Measurements from ENCODE around the gene PLSCR4. TPM values are rescaled to one million over a fixed set of nuclear protein-coding genes. Genes with fewer than 3 reads are reported as not detected.

The PLSCR4 gene
- total RNA-seq, 1 donor = 46.3 TPM

DNA sequence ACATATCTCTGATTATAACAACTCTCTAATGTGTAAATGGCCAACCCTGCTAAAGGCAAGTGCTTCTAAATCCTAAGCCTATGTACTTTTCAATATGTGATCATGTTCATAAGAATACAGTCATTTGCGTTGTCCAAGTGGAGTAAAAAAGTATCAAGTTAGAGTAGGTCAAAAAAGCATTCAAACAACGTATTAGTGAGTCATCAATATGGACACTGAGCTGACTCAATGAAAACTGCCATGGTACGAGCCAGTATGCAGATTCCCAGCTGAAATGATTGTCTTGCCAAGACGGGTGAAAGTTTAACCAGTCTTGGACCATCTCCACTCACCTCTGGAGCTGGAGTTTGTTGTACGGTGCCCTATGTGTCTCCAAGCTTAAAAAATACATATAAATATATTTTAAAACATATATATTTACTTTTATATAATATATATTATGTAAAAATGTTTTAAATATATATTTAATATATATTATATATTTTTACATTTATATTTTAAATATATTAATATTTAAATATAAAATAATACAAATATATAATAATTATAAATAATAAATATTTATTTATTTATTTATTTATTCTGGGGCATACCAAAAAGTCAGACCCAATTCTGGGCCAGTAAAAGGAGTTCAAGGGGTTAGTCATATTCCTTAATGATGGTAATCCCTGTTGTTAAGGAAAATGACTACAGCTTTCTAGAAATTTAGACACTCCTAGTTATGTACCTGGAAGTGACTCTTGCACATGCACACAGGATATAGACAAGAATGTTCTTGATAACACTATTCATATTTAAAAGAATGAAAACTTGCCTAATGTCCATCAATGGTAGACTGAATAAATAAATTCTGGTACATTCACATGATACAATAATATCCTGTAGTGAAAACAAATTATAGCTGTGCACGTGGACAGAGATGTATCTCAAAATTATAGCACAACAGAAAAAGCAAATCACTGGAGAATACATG lies 27.2 kb downstream of the PLSCR4 start:
- DNase-seq (ENCODE audit: low read depth) = peak; percentile 26
- H3K4me3 ChIP-seq (ENCODE audit: low read depth, low read length) = no peak overlapping the region
- TF ChIP-seq, protein P1, sequence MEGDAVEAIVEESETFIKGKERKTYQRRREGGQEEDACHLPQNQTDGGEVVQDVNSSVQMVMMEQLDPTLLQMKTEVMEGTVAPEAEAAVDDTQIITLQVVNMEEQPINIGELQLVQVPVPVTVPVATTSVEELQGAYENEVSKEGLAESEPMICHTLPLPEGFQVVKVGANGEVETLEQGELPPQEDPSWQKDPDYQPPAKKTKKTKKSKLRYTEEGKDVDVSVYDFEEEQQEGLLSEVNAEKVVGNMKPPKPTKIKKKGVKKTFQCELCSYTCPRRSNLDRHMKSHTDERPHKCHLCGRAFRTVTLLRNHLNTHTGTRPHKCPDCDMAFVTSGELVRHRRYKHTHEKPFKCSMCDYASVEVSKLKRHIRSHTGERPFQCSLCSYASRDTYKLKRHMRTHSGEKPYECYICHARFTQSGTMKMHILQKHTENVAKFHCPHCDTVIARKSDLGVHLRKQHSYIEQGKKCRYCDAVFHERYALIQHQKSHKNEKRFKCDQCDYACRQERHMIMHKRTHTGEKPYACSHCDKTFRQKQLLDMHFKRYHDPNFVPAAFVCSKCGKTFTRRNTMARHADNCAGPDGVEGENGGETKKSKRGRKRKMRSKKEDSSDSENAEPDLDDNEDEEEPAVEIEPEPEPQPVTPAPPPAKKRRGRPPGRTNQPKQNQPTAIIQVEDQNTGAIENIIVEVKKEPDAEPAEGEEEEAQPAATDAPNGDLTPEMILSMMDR (IDR thresholded peaks at IDR 0.05; ENCODE audit: insufficient read depth, low read length) = no peak

DNA sequence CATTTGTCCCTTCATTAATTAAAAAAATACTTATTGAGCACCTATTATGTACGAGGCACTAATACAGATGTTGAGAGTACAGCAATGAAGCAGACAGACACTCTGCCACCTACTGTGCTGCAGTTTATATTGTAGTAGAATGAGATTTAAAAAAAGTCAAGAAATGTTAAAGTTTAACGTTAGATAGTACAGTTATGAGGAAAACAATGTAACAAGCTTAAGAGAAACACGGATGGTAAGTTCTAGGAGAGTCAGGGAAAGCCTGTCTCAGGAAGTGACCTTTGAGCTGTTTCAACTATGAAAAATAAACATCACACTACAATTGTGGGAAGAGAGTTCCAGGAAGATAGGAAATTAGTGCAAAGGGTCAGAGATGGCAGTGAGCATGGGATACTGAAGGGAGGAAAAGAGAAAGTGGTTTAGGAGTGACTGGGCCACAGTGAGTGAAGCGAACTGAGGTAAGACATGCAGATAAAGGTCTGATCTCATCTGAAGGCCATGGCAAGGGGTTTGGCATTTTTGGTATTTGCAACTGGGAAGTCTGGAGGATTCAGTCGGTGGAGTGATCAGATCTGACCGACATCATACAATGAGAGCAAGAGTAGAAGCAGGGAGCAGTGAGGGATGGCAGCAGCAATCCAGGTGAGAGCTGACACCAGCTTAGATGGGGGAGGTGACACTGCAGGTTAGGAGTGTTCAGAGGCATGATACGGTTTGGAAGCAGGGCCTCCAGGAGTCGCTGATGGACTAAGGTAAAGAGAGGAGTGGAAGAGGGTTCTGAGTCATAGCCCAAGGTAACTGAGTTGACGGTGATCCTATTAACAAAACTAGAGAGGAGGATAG lies 28.5 kb downstream of the PLSCR4 start:
- no peak overlapping the region for H3K4me3 ChIP-seq (ENCODE audit: low read depth, low read length)
- DNase-seq (ENCODE audit: low read depth) = peak; percentile 44
- TF ChIP-seq, protein P1 (IDR thresholded peaks at IDR 0.05; ENCODE audit: insufficient read depth, low read length) = no peak

DNA sequence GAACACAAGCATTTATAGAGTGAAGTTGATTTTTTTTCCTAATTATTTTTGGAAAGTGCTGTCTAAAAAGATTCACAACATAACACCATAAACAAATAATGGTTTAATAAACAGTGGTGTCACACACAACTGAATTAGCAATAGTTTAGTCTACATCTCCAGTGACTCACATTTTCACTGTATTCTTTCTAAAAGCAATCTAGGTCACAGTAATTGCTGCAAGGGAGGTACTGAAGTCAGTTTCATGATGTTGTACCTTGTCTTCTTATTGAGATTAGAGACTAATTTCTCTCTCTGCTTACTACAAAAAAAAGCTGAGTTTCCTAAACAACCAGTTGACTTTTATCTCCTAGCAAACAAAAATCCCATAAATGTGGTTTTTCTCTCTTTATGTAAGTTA lies 29.6 kb downstream of the PLSCR4 start:
- no peak overlapping the region for H3K4me3 ChIP-seq (ENCODE audit: low read depth, low read length)
- TF ChIP-seq, protein P1 (IDR thresholded peaks at IDR 0.05; ENCODE audit: insufficient read depth, low read length) = no peak
- peak; percentile 32 for DNase-seq (ENCODE audit: low read depth)

DNA sequence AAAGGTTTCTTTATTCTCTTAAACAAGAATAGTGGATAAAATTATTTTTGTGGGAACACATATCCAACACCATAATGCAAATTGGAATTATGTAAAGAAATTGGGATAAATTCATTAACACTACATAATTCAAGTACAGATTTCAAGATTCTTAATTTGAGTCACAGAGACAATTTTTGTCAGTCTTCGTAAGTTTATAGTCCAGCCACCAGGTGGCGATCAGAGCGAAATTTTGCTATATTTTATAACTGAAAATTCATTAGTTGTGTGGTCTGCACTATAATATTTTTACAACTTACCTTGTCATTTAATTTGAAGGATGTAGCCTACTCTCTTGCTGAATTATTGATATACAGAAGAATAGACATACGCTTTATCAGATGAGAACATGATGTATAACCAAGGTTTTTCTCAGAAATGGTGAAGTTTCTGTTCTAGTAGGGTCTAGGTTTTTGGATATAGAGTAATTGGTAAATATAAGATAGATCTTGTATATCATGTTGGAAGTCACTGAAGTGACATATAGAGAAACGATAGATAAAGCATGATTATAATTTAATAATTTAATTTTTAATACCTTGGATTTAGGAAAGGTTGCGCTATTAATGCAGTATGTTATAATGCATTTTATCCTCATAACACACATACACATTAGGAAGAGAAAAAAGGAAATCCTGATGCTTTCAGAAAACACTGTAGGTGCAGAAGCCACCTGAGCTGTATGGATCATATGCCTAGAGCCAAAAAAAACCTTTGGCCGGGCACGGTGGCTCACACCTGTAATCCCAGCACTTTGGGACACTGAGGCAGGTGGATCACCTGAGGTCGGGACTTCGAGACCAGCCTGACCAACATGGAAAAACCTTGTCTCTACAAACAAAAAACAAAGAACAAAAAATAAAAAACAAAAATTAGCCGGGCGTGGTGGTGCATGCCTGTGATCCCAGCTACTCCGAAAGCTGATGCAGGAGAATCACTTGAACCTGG lies 31.7 kb downstream of the PLSCR4 start:
- DNase-seq (ENCODE audit: low read depth) = peak; percentile 69
- no peak overlapping the region for H3K4me3 ChIP-seq (ENCODE audit: low read depth, low read length)
- TF ChIP-seq, protein P1 (IDR thresholded peaks at IDR 0.05; ENCODE audit: insufficient read depth, low read length) = peak; percentile 61

DNA sequence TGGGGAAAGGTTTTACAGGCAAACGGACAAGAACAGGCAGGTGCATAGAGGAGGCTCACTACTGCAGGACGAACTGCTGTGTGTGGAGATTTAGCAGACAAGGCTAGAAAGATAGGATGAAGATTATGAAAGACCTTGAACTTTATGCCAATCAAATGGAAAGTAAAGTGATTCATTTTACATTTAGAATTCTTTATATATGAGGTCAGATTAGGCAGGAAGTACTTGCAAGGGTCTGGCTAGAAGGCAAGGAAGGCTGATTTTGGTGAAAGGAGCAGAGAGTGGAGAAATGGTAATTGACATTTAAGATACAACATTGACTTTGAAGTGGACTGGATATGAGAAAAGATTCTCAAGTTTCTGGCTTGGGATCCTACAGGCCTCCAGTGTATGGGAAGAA lies 33.6 kb downstream of the PLSCR4 start:
- H3K4me3 ChIP-seq (ENCODE audit: low read depth, low read length) = no peak overlapping the region
- TF ChIP-seq, protein P1 (IDR thresholded peaks at IDR 0.05; ENCODE audit: insufficient read depth, low read length) = no peak
- DNase-seq (ENCODE audit: low read depth) = no peak

DNA sequence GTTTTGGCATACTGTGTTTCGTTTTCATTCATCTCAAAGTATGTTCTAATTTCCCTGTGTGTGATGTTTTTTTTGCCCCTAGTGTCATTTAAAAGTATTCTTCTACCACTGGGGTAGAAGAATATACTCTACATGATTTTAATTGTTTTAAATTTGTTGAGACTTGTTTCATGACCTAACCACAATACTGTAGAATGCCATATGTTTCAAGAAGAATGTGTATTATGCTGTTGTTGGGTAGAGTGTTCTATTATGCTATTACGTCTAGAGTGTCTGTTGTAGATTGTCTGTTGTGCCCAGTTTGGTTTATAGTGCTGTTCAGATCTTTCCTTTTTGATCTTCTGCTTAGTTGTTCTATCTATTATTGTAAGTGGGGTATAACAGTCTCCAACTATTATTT lies 36.4 kb downstream of the PLSCR4 start:
- no peak for DNase-seq (ENCODE audit: low read depth)
- no peak overlapping the region for H3K4me3 ChIP-seq (ENCODE audit: low read depth, low read length)
- TF ChIP-seq, protein P1 (IDR thresholded peaks at IDR 0.05; ENCODE audit: insufficient read depth, low read length) = no peak

All from fibroblast of the aortic adventitia (primary cell).